ENCODE measurements around the gene ZNF511.
"Not testable (repeated sequence)": the region's sequence is repeated elsewhere in the genome, so short reads cannot be mapped to it uniquely, and the experiment has no call there.

ZNF511 gene

GRCh38 chr10:133308421-133309099, at the start of gene ZNF511, which contains the start of gene TUBGCP2:
ZNF511 (plus strand) TSS chr10:133308914; CDS start chr10:133308944, 30 bp downstream.
TUBGCP2 (minus strand) TSS chr10:133308872; CDS start chr10:133302941, 5,931 bp downstream.
- peak; percentile 87 for DNase-seq

GRCh38 chr10:133259602-133259989, 49.1 kb upstream of the ZNF511 start:
- no peak for DNase-seq

GRCh38 chr10:133260895-133261725, 47.6 kb upstream of the ZNF511 start:
- peak; percentile 66 for DNase-seq

- DNase-seq, result peak; percentile 87
These were observed 46.9 kb upstream of the ZNF511 start for GRCh38 chr10:133261726-133262325.

- peak; percentile 13 for DNase-seq
These were observed 46.0 kb upstream of the ZNF511 start for GRCh38 chr10:133262696-133263095.

GRCh38 chr10:133263674-133264073, 45.0 kb upstream of the ZNF511 start:
- DNase-seq, result no peak

- DNase-seq, result peak; percentile 78
These were observed 44.3 kb upstream of the ZNF511 start for GRCh38 chr10:133264461-133264860.

GRCh38 chr10:133265052-133265451, 43.7 kb upstream of the ZNF511 start:
- not testable (repeated sequence) for DNase-seq

GRCh38 chr10:133266056-133266795, 42.5 kb upstream of the ZNF511 start:
- DNase-seq, result no peak

GRCh38 chr10:133267293-133267692, 41.4 kb upstream of the ZNF511 start:
- DNase-seq, result no peak

GRCh38 chr10:133267829-133268228, 40.9 kb upstream of the ZNF511 start:
- DNase-seq, result no peak

GRCh38 chr10:133268532-133268931, 40.2 kb upstream of the ZNF511 start:
- DNase-seq, result no peak

GRCh38 chr10:133269367-133269766, 39.3 kb upstream of the ZNF511 start:
- DNase-seq, result no peak

GRCh38 chr10:133270204-133270603, 38.5 kb upstream of the ZNF511 start:
- DNase-seq, result no peak

GRCh38 chr10:133270773-133271297, 37.9 kb upstream of the ZNF511 start:
- DNase-seq, result no peak

- no peak for DNase-seq
These were observed 37.0 kb upstream of the ZNF511 start for GRCh38 chr10:133271521-133272300.

- no peak for DNase-seq
These were observed 36.3 kb upstream of the ZNF511 start for GRCh38 chr10:133272301-133272963.

- no peak for DNase-seq
These were observed 35.7 kb upstream of the ZNF511 start for GRCh38 chr10:133272964-133273420.

GRCh38 chr10:133273534-133274143, 35.1 kb upstream of the ZNF511 start:
- DNase-seq, result no peak

Data from CD4-positive, alpha-beta T cell treated with Interleukin-17A for 4 hours (primary cell).